ENCODE data around the gene POU2AF2.

GRCh38 chr11:111200010-111200534 is 45.5 kb upstream of the POU2AF2 start:
- no peak for TF ChIP-seq POLR2AphosphoS5 (IDR thresholded peaks at IDR 0.05; ENCODE audit: low read depth, low read length)
- no peak for TF ChIP-seq SIN3A (IDR thresholded peaks at IDR 0.05; ENCODE audit: borderline replicate concordance, insufficient read depth, low read length)
- TF ChIP-seq REST (IDR thresholded peaks at IDR 0.05; ENCODE audit: insufficient read depth in 1 of 2, low read depth in 2 of 2, low read length in 2 of 2), result no peak
- TF ChIP-seq TAF1 (IDR thresholded peaks at IDR 0.05; ENCODE audit: borderline replicate concordance, insufficient read depth, low read length), result no peak

Data from PFSK-1 (cell line).